Loucy (cell line): Measurements from ENCODE around the gene ZFYVE1.

Experiments
- H2AFZ ChIP-seq: fragments of 200-600 bp; sonication (generic); 2 replicates; pipeline ENCODE4 v1.6.0; 2016; ENCODE audit warnings: antibody characterized with exemption, mild to moderate bottlenecking, low read length, moderate library complexity
- H3F3A ChIP-seq: fragments of 200-600 bp; 2 replicates; pipeline ENCODE4 v1.6.0; 2016; ENCODE audit warnings: antibody characterized with exemption, low read depth, mild to moderate bottlenecking
- H3K27me3 ChIP-seq: fragments of 200-600 bp; sonication (generic); 2 replicates; pipeline ENCODE4 v1.6.1; 2014; ENCODE audit warnings: low read length, mild to moderate bottlenecking; ENCODE audit not compliant: insufficient read depth, poor library complexity, severe bottlenecking
- H3K36me3 ChIP-seq: fragments of 200-600 bp; sonication (generic); 2 replicates; pipeline ENCODE4 v1.6.1; 2016; ENCODE audit warnings: low read length; ENCODE audit not compliant: insufficient read depth
- H3K4me1 ChIP-seq: fragments of 200-600 bp; sonication (generic); 2 replicates; pipeline ENCODE4 v1.5.1; 2014; ENCODE audit warnings: low read length, mild to moderate bottlenecking; ENCODE audit not compliant: insufficient read depth, poor library complexity, severe bottlenecking
- H3K4me2 ChIP-seq: fragments of 200-600 bp; sonication (generic); 2 replicates; pipeline ENCODE4 v1.6.0; 2014; ENCODE audit warnings: antibody characterized with exemption, low read length, low read depth, mild to moderate bottlenecking; ENCODE audit not compliant: poor library complexity, severe bottlenecking
- H3K4me3 ChIP-seq: fragments of 200-600 bp; sonication (generic); 2 replicates; pipeline ENCODE4 v1.5.1; 2014; ENCODE audit warnings: low read length, mild to moderate bottlenecking, mixed read lengths; ENCODE audit not compliant: poor library complexity, severe bottlenecking
- H3K79me2 ChIP-seq: fragments of 200-600 bp; sonication (generic); 2 replicates; pipeline ENCODE4 v1.6.1; 2014; ENCODE audit warnings: low read length; ENCODE audit not compliant: insufficient read depth
- H3K9ac ChIP-seq: fragments of 200-600 bp; sonication (generic); 2 replicates; pipeline ENCODE4 v1.6.0; 2014; ENCODE audit warnings: mild to moderate bottlenecking, low read depth, low read length, moderate library complexity; ENCODE audit not compliant: poor library complexity, severe bottlenecking
- H3K9me2 ChIP-seq: fragments of 200-600 bp; sonication (generic); replicated peaks from 2 replicates; pipeline ENCODE4 v1.6.1; 2016; ENCODE audit warnings: low read depth, low read length, mixed read lengths
- H3K9me3 ChIP-seq: fragments of 200-600 bp; sonication (generic); 2 replicates; pipeline ENCODE4 v1.6.1; 2014; ENCODE audit warnings: mild to moderate bottlenecking, antibody characterized with exemption, low read length, low read depth; ENCODE audit not compliant: insufficient read depth
- H4K20me1 ChIP-seq: fragments of 200-600 bp; sonication (generic); 2 replicates; pipeline ENCODE4 v1.6.0; 2014; ENCODE audit warnings: antibody characterized with exemption, low read length, mild to moderate bottlenecking; ENCODE audit not compliant: insufficient read depth, poor library complexity, severe bottlenecking
- CTCF ChIP-seq: fragments of 200-600 bp; sonication (generic); conservative IDR thresholded peaks from 2 replicates; pipeline ENCODE4 v1.5.1; 2014; ENCODE audit warnings: mild to moderate bottlenecking, antibody characterized with exemption, low read length
- EZH2phosphoT487 ChIP-seq: fragments of 200-600 bp; IDR thresholded peaks from 2 replicates; pipeline ENCODE4 v1.6.1; 2018; ENCODE audit warnings: antibody characterized with exemption, mild to moderate bottlenecking, moderate library complexity, borderline replicate concordance

ZFYVE1 gene

GRCh38 chr14:72996916-72997315 lies 30.0 kb downstream of the ZFYVE1 start:
- Histone ChIP-seq H3F3A (no peaks in the 10 kb centered on the region), H2AFZ (no peak overlapping the region), H3K36me3 (peaks cover 68% of the 10 kb centered on the region), H3K27me3 (no peaks in the 10 kb centered on the region), H3K9me2 (no peaks in the 10 kb centered on the region), H3K9me3 (no peaks in the 10 kb centered on the region), H3K4me2 (no peak overlapping the region), H3K4me3 (no peak overlapping the region), H3K79me2 (peaks cover 14% of the 10 kb centered on the region; the same call in 1 of the 2 replicates), H4K20me1 (peaks cover 8% of the 10 kb centered on the region), H3K4me1 (no peaks in the 10 kb centered on the region), H3K9ac (no peak overlapping the region)
- no peak for TF ChIP-seq CTCF
- no peak for TF ChIP-seq EZH2phosphoT487

- peaks cover 48% of the 10 kb centered on the region; the same call in 1 of the 2 replicates for H3K36me3 ChIP-seq
- no peaks in the 10 kb centered on the region for H3K27me3 ChIP-seq
- no peak overlapping the region for H3K9ac ChIP-seq
- TF ChIP-seq EZH2phosphoT487 (no peak), CTCF (no peak)
- no peak overlapping the region for H2AFZ ChIP-seq
- H3K4me3 ChIP-seq: no peak overlapping the region
- no peaks in the 10 kb centered on the region for H3K9me3 ChIP-seq
- no peaks in the 10 kb centered on the region for H4K20me1 ChIP-seq
- no peaks in the 10 kb centered on the region for H3K4me1 ChIP-seq
- H3K9me2 ChIP-seq: no peaks in the 10 kb centered on the region
- H3K79me2 ChIP-seq: no peaks in the 10 kb centered on the region
- H3F3A ChIP-seq: no peaks in the 10 kb centered on the region
- no peak overlapping the region for H3K4me2 ChIP-seq
Measured at GRCh38 chr14:72990171-72990570, 36.7 kb downstream of the ZFYVE1 start.

GRCh38 chr14:72986857-72987256 lies 40.0 kb downstream of the ZFYVE1 start:
- Histone ChIP-seq H3K9me2 (no peaks in the 10 kb centered on the region), H4K20me1 (no peaks in the 10 kb centered on the region), H3F3A (no peaks in the 10 kb centered on the region), H3K4me1 (peaks cover 4% of the 10 kb centered on the region), H3K9ac (no peak overlapping the region), H3K79me2 (no peaks in the 10 kb centered on the region), H3K27me3 (no peaks in the 10 kb centered on the region), H3K4me2 (no peak overlapping the region), H2AFZ (no peak overlapping the region), H3K9me3 (no peaks in the 10 kb centered on the region), H3K4me3 (no peak overlapping the region), H3K36me3 (peaks cover 36% of the 10 kb centered on the region; the same call in 1 of the 2 replicates)
- no peak for TF ChIP-seq CTCF
- TF ChIP-seq EZH2phosphoT487: no peak
